Measurements from ENCODE around the gene HOMER2.
"Not testable (repeated sequence)": the region's sequence is repeated elsewhere in the genome, so short reads cannot be mapped to it uniquely, and the experiment has no call there.

Gene HOMER2

GRCh38 chr15:82963471-82964341, 11.2 kb upstream of the HOMER2 start:
- DNase-seq: no peak

DNA sequence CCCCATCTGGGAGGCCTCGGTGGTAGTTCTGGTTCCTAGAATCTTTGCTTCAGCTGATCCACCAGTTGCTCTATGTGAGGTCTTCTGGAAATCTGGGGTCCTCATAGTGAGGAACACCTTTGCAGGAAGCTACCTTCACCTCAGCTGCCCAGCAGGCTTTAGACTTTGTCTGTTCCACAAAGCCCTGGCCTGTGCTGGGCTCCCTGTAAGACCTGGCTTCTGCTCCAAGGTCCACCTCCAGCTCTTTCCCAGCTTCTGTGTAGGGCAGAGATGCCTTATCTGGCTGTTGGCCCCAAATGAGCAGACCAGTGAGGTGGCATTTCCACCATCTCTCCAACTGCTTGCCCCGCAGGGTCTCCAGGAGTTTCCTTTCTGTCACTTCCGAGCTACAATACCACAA, 8.2 kb upstream of the HOMER2 start:
- no peak for DNase-seq

DNA sequence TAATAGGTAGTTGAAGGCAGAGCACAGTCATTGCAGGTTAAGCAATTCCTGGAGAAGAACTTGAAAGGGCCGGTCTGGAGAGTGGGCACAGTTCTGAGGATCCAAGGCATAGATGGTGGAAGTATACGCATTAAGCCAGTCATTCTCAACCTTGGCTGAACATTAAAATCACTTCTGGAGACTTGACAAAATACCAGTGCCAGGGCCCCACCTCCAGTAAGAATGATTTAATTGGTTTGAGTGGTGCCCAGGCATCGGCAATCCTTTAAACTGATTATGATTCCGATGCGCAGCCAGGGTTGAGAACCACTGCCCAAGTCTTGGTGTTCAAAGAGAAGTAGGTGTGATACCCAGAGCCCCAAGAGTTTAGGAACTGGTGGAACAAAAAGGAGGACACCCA, 6.9 kb upstream of the HOMER2 start:
- DNase-seq: no peak

DNA sequence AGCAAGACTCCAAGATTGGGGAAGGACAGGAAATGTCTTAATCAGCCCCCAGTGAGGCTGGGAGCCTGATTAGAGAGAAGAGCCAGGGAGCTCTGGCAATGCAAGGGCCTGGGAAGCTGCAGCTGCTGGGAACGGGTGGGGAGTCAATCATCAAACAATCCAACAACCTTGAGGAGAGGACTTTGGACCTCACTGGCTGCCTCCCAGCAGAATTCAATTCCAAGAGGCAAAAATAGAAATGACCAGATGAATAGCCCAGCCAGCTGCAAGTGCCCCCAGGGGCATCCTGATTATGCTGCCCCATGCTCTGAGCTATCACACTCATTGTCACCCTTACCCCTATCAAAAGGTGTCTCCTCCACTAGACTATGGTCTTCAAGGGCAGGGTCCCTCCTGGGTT, 6.1 kb upstream of the HOMER2 start:
- no peak for DNase-seq

GRCh38 chr15:82951472-82952157, 905 bp downstream of the HOMER2 start:
- peak; percentile 32 for DNase-seq

- DNase-seq: no peak
Observed at GRCh38 chr15:82950746-82951370, 1.7 kb downstream of the HOMER2 start.

GRCh38 chr15:82950295-82950694, 2.2 kb downstream of the HOMER2 start:
- no peak for DNase-seq

- DNase-seq: no peak
Observed at GRCh38 chr15:82946155-82946701, 6.3 kb downstream of the HOMER2 start.

DNA sequence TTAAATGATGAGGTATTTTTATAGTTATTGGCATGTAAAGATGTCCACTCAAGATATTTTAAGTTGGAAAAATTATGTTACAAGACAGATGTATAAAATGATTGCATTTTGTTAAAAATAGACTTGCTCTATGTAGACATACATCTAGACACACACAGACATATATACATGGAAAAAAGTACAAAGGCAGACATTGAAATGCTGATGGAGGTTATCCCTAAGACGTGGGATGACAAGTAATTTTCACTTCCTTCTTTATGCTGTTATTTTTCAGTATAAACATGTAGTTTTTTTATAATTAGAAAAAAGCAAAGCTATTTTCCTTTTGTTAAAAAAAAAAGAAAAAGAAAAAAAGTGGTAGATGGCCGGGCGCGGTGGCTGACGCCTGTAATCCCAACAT, 7.2 kb downstream of the HOMER2 start:
- no peak for DNase-seq

DNA sequence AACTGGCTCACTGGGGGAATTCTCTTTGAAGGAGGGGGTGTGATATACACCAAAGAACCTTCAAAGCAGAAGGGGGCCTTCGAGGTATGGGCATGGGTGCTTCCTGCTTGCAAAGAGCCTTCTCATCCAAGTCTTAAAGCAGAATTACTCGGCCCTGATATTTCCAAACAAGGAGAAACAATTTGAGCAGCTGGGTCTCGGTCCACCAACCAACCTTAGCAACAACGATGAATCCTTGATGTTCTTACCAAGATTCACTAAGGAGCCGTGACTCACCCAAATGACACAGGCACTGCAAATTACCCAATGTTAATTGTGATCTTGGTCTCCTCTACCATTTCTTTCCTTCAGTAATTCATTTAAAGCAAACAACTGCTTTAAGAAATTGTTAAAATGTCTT, 7.7 kb downstream of the HOMER2 start:
- no peak for DNase-seq

DNA sequence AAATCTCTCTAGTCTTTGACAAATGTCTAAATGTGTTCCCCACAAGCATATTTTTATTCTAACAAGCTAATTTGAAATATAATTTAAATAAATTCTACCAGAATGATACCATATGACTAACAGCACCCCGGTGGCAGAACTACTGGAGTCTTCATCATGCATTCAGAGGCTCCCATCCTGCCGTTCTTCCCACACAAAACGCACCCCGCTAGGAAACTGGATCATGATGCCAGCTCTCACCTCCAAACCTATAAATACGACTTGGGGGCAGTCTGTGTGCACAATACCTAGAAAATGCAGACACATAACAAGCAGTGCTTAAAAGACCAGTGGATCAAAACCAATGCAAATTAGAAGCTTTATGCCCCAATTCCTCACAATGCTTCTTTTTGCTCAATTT, 8.5 kb downstream of the HOMER2 start:
- DNase-seq: no peak

DNA sequence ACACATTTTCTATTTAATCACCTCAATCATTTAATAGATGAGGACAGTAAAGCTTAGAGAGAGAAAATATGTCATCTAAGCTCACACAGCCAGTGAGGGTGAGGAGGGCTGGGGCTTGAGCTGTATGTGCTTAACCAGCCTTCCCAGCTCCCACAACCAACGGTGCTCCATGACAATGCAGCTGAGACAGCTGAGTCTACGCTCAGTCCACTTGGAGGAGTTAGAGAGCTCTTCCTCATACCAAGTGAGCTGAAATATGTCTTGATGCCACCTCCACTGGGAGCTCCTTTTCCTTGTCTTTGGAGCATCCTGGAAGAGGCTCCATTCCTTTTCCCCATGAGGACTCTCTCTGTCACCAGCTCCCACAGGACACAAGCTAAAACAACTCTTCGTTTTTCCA, 9.3 kb downstream of the HOMER2 start:
- DNase-seq: no peak

- no peak for DNase-seq
Observed at GRCh38 chr15:82942691-82943090, 9.8 kb downstream of the HOMER2 start.

DNA sequence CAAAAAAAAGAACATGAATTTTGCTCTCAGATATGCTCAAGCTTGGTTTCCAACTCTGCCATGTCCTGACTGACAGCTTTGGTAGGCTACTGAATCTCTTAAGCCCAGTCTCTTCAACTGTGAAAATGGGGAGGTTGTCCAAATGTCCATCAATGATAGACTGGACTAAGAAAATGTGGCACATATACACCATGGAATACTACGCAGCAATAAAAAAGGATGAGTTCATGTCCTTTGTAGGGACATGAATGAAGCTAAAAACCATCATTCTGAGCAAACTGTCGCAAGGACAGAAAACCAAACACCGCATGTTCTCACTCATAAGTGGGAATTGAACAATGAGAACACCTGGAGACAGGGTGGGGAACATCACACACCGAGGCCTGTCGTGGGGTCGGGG, 12.8 kb downstream of the HOMER2 start:
- DNase-seq: not testable (repeated sequence)

DNA sequence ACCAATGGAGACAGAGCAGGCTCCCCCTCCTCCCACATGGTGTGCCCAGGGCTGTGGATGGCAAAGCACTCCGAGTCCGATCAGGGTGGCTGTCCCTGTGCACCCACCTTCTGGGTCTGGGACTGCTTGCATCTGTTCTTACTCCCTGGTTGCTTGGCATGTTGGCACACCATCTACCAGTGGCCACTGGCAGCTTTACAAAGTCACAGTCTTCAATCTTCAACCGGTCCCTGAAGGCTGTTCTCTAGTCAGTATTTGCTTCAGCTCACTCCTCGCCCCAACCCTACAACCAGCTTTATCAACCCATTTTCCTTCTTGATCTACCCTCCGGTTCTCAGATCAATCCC, 14.8 kb downstream of the HOMER2 start:
- no peak for DNase-seq

DNA sequence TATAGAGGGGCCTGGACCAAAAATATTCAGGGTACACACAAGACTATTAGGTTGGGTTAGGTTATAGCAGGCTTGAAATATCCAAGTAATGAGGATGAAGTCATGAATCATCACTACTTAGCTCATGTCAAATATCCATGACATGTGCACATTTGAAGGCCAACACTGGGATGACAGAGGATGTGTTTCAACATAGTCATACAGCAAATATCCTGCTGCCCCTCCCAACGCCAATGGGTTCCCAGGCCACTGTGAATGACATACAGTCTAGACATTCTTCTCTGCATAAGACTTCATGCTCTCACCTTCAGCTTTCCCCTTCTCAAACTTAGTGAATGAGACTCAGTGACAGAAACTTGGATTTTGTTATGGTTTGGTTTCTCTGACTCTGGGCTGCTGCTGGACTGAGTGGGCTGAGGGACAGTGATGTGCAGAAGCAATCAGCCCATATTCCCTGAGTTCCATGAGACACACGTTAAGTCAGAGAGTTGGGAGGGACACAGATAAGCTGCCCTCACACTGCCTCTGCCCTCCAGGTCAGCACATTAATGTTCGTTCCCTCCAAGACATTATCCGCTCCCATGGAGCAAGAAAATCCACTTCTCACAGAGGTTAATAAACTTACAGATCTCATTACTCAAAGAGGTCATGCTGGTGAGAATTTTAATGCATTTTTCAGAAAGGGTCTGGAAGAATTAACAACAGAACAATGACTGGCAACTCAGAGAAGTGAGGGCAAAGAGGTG, 15.4 kb downstream of the HOMER2 start:
- no peak for DNase-seq

GRCh38 chr15:82935382-82935781, 17.1 kb downstream of the HOMER2 start:
- DNase-seq: no peak

- no peak for DNase-seq
Observed at GRCh38 chr15:82934100-82934880, 18.2 kb downstream of the HOMER2 start.

GRCh38 chr15:82933576-82933975, 18.9 kb downstream of the HOMER2 start:
- no peak for DNase-seq

DNA sequence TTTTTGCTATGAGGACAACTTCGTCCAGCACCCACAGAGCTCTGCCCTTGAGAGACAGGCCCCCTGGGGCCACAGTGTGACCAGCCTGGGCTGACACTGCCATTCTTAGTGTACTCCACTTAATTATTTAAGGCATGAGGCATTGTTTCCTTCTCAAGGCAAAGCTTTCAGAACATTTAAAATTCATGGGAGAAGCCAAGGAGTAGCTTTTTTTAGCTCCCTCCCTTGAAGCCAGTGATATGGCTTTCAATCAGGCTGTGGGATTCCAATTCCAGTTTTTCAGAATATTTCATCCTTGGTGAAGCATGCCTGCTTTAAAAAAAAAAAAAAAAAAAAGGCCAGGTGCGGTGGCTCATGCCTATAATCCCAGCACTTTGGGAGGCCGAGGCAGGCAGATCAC, 21.3 kb downstream of the HOMER2 start:
- DNase-seq: no peak

DNA sequence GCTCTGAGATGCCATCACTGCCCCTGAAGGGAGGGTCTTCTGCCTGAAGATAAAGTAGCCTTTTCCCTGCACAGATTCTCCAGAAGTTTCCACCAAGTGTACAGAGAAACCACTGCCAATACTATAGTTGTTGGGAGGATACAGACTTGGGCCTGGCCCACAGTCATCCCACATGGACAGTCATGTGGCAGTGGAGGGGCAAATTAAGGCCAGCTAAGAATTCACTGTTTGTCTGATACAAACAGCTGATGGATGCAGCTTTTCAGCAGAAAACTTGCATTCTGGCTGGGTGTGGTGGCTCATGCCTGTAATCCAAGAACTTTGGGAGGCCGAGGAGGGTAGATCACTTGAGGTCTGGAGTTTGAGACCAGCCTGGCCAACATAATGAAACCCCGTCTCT, 22.1 kb downstream of the HOMER2 start:
- DNase-seq: no peak

- DNase-seq: no peak
Observed at GRCh38 chr15:82928711-82929110, 23.8 kb downstream of the HOMER2 start.
